Fibroblast of pulmonary artery (primary cell): Measurements from ENCODE around the gene C11orf65.

ENCODE experiments used
- DNase-seq: peaks from one replicate; pipeline ENCODE4 v3.0.0-alpha.2; 2010; ENCODE audit warnings: low read depth
- H3K4me3 ChIP-seq: replicated peaks from 2 replicates; pipeline ENCODE4 v1.5.1; 2011; ENCODE audit warnings: low read depth, mild to moderate bottlenecking, control low read depth, low read length, moderate library complexity
- CTCF ChIP-seq: IDR thresholded peaks from 2 replicates; pipeline ENCODE4 v1.5.1; 2011; ENCODE audit warnings: mild to moderate bottlenecking, control low read depth, low read length, inconsistent platforms; ENCODE audit errors: missing control alignments

Gene C11orf65

GRCh38 chr11:108467091-108467823 lies at the start of gene C11orf65:
Gene C11orf65 (minus strand): TSS chr11:108467529. CDS start chr11:108461559, 5,970 bp downstream.
- H3K4me3 ChIP-seq, result peak within 1 kb of the TSS; percentile 61
- DNase-seq, result peak; percentile 98
- TF ChIP-seq CTCF, result no peak

GRCh38 chr11:108516125-108516524 lies 48.8 kb upstream of the C11orf65 start:
- DNase-seq, result no peak
- no peak overlapping the region for H3K4me3 ChIP-seq
- no peak for TF ChIP-seq CTCF

GRCh38 chr11:108512708-108513107 lies 45.4 kb upstream of the C11orf65 start:
- no peak for DNase-seq
- H3K4me3 ChIP-seq, result no peak overlapping the region
- no peak for TF ChIP-seq CTCF

GRCh38 chr11:108511851-108512474 lies 44.6 kb upstream of the C11orf65 start:
- no peak overlapping the region for H3K4me3 ChIP-seq
- no peak for TF ChIP-seq CTCF
- DNase-seq, result peak; percentile 33

- TF ChIP-seq CTCF, result no peak
- no peak overlapping the region for H3K4me3 ChIP-seq
- DNase-seq, result no peak
These were observed 41.6 kb upstream of the C11orf65 start for GRCh38 chr11:108508653-108509593.

- H3K4me3 ChIP-seq, result no peak overlapping the region
- no peak for DNase-seq
- no peak for TF ChIP-seq CTCF
These were observed 34.1 kb upstream of the C11orf65 start for GRCh38 chr11:108501396-108501795.
